BLaER1 (cell line): ENCODE data around the gene RAF1.

ENCODE experiments used
- H3K27ac ChIP-seq: shearing (Covaris generic); formaldehyde crosslinking; 2 replicates; pipeline ENCODE4 v1.8.1; 2022
- H3K27me3 ChIP-seq: shearing (Covaris generic); formaldehyde crosslinking; 2 replicates; pipeline ENCODE4 v1.8.1; 2022
- H3K36me3 ChIP-seq: shearing (Covaris generic); formaldehyde crosslinking; 2 replicates; pipeline ENCODE4 v1.8.1; 2022
- H3K4me1 ChIP-seq: shearing (Covaris generic); formaldehyde crosslinking; 2 replicates; pipeline ENCODE4 v1.8.1; 2022
- H3K4me2 ChIP-seq: shearing (Covaris generic); formaldehyde crosslinking; 2 replicates; pipeline ENCODE4 v1.8.1; 2022
- H3K4me3 ChIP-seq: shearing (Covaris generic); formaldehyde crosslinking; 2 replicates; pipeline ENCODE4 v1.8.1; 2022
- H3K9ac ChIP-seq: shearing (Covaris generic); formaldehyde crosslinking; 2 replicates; pipeline ENCODE4 v1.8.1; 2022
- H3K9me3 ChIP-seq: shearing (Covaris generic); formaldehyde crosslinking; 2 replicates; pipeline ENCODE4 v1.8.1; 2022
- H4K20me1 ChIP-seq: shearing (Covaris generic); formaldehyde crosslinking; 2 replicates; pipeline ENCODE4 v1.8.1; 2022
- Cebpa-rat ChIP-seq: shearing (Covaris generic); IDR thresholded peaks from 2 replicates; pipeline ENCODE4 v1.8.1; 2022

RAF1 gene

GRCh38 chr3:12568747-12569146 is 95.2 kb downstream of the RAF1 start:
- H4K20me1 ChIP-seq, result peaks cover 46% of the 10 kb centered on the region
- H3K9ac ChIP-seq, result no peak overlapping the region
- H3K4me1 ChIP-seq, result no peaks in the 10 kb centered on the region
- H3K27me3 ChIP-seq, result no peaks in the 10 kb centered on the region
- TF ChIP-seq Cebpa-rat, result no peak
- H3K9me3 ChIP-seq, result peaks cover 28% of the 10 kb centered on the region
- no peak overlapping the region for H3K4me2 ChIP-seq
- peaks cover 72% of the 10 kb centered on the region for H3K36me3 ChIP-seq
- H3K4me3 ChIP-seq, result no peak overlapping the region
- no peak overlapping the region for H3K27ac ChIP-seq

- Histone ChIP-seq H3K4me3 (no peak overlapping the region), H3K27ac (no peak overlapping the region), H3K9me3 (peaks cover 28% of the 10 kb centered on the region), H4K20me1 (peaks cover 61% of the 10 kb centered on the region), H3K27me3 (no peaks in the 10 kb centered on the region), H3K36me3 (peaks cover 54% of the 10 kb centered on the region), H3K4me1 (no peaks in the 10 kb centered on the region), H3K9ac (no peak overlapping the region), H3K4me2 (no peak overlapping the region)
- TF ChIP-seq Cebpa-rat, result no peak
Observed at GRCh38 chr3:12566976-12567375, 96.9 kb downstream of the RAF1 start.

GRCh38 chr3:12562451-12562850 is 101.5 kb downstream of the RAF1 start:
- H3K4me3 ChIP-seq, result no peak overlapping the region
- H4K20me1 ChIP-seq, result peaks cover 76% of the 10 kb centered on the region
- no peak for TF ChIP-seq Cebpa-rat
- H3K9me3 ChIP-seq, result peaks cover 28% of the 10 kb centered on the region
- H3K4me2 ChIP-seq, result no peak overlapping the region
- H3K36me3 ChIP-seq, result peaks cover 17% of the 10 kb centered on the region
- no peak overlapping the region for H3K9ac ChIP-seq
- H3K27me3 ChIP-seq, result no peaks in the 10 kb centered on the region
- H3K27ac ChIP-seq, result no peak overlapping the region
- H3K4me1 ChIP-seq, result peaks cover 39% of the 10 kb centered on the region

- Histone ChIP-seq H3K9me3 (peaks cover 19% of the 10 kb centered on the region), H3K4me2 (no peak overlapping the region), H3K36me3 (peaks cover 7% of the 10 kb centered on the region), H3K4me3 (no peak overlapping the region), H3K9ac (no peak overlapping the region), H3K27ac (no peak overlapping the region), H3K27me3 (no peaks in the 10 kb centered on the region), H4K20me1 (peaks cover 71% of the 10 kb centered on the region), H3K4me1 (peaks cover 40% of the 10 kb centered on the region)
- no peak for TF ChIP-seq Cebpa-rat
Observed at GRCh38 chr3:12561397-12561796, 102.5 kb downstream of the RAF1 start.

GRCh38 chr3:12560505-12561190 is 103.3 kb downstream of the RAF1 start:
- Histone ChIP-seq H4K20me1 (peaks cover 71% of the 10 kb centered on the region), H3K4me2 (peak overlapping the region; percentile 52)

GRCh38 chr3:12559520-12559919 is 104.4 kb downstream of the RAF1 start:
- TF ChIP-seq Cebpa-rat, result no peak
- peaks cover 1% of the 10 kb centered on the region; the same call in 1 of the 2 replicates for H3K27me3 ChIP-seq
- peaks cover 51% of the 10 kb centered on the region for H3K4me1 ChIP-seq
- 0 out of 2 replicates have a peak overlapping the region, but pooled peaks have one; percentile 7 for H3K9ac ChIP-seq
- no peaks in the 10 kb centered on the region for H3K36me3 ChIP-seq
- H3K4me3 ChIP-seq, result no peak overlapping the region
- peaks cover 66% of the 10 kb centered on the region for H4K20me1 ChIP-seq
- no peak overlapping the region for H3K27ac ChIP-seq
- no peaks in the 10 kb centered on the region; the same call in 1 of the 2 replicates for H3K9me3 ChIP-seq
- peak overlapping the region; percentile 52; the same call in 1 of the 2 replicates for H3K4me2 ChIP-seq

More at GRCh38 chr3:12560505-12561190, 103.3 kb downstream of the RAF1 start:
- no peak overlapping the region for H3K27ac ChIP-seq
- H3K36me3 ChIP-seq, result no peaks in the 10 kb centered on the region
- no peak overlapping the region for H3K4me3 ChIP-seq
- peaks cover 11% of the 10 kb centered on the region for H3K9me3 ChIP-seq
- peaks cover 47% of the 10 kb centered on the region for H3K4me1 ChIP-seq
- TF ChIP-seq Cebpa-rat, result no peak
- H3K27me3 ChIP-seq, result no peaks in the 10 kb centered on the region
- no peak overlapping the region for H3K9ac ChIP-seq

- no peaks in the 10 kb centered on the region for H3K9me3 ChIP-seq
- no peaks in the 10 kb centered on the region for H3K36me3 ChIP-seq
- no peak overlapping the region for H3K4me3 ChIP-seq
- peak overlapping the region; percentile 94 for H3K4me2 ChIP-seq
- peaks cover 8% of the 10 kb centered on the region; the same call in 1 of the 2 replicates for H3K27me3 ChIP-seq
- peaks cover 64% of the 10 kb centered on the region for H4K20me1 ChIP-seq
- no peak overlapping the region for H3K9ac ChIP-seq
- H3K4me1 ChIP-seq, result peaks cover 51% of the 10 kb centered on the region
- TF ChIP-seq Cebpa-rat, result no peak
- no peak overlapping the region for H3K27ac ChIP-seq
Observed at GRCh38 chr3:12558706-12559105, 105.2 kb downstream of the RAF1 start.

- no peak for TF ChIP-seq Cebpa-rat
- peak overlapping the region; percentile 94 for H3K4me2 ChIP-seq
- H3K27ac ChIP-seq, result peak overlapping the region; percentile 93
- peak overlapping the region; percentile 93 for H3K4me3 ChIP-seq
- peaks cover 55% of the 10 kb centered on the region for H4K20me1 ChIP-seq
- peaks cover 51% of the 10 kb centered on the region for H3K4me1 ChIP-seq
- H3K27me3 ChIP-seq, result peaks cover 10% of the 10 kb centered on the region; the same call in 1 of the 2 replicates
- H3K9ac ChIP-seq, result peak overlapping the region; percentile 96
- H3K36me3 ChIP-seq, result no peaks in the 10 kb centered on the region
- H3K9me3 ChIP-seq, result no peaks in the 10 kb centered on the region
Observed at GRCh38 chr3:12557473-12558100, 106.3 kb downstream of the RAF1 start.

- Histone ChIP-seq H4K20me1 (peaks cover 48% of the 10 kb centered on the region), H3K4me1 (peaks cover 51% of the 10 kb centered on the region), H3K4me3 (peak within 1 kb of the TSS; percentile 93), H3K9ac (peak within 1 kb of the TSS; percentile 96), H3K27me3 (peaks cover 10% of the 10 kb centered on the region; the same call in 1 of the 2 replicates), H3K4me2 (peak within 1 kb of the TSS; percentile 95), H3K9me3 (no peaks in the 10 kb centered on the region), H3K27ac (peak within 1 kb of the TSS; percentile 93), H3K36me3 (no peaks in the 10 kb centered on the region)
- TF ChIP-seq Cebpa-rat, result no peak
Observed at GRCh38 chr3:12556690-12557472, 107.0 kb downstream of the RAF1 start, which contains the start of gene MKRN2. TSS of gene MKRN2 (plus strand) at chr3:12557087. CDS start at chr3:12557151, 64 bp downstream.
